ENCODE data around the gene STX12.
A peak's percentile ranks its signal among the peaks of the same experiment; 100 is the strongest.
"Not testable (repeated sequence)": the region's sequence is repeated elsewhere in the genome, so short reads cannot be mapped to it uniquely, and the experiment has no call there.

Gene STX12

DNA sequence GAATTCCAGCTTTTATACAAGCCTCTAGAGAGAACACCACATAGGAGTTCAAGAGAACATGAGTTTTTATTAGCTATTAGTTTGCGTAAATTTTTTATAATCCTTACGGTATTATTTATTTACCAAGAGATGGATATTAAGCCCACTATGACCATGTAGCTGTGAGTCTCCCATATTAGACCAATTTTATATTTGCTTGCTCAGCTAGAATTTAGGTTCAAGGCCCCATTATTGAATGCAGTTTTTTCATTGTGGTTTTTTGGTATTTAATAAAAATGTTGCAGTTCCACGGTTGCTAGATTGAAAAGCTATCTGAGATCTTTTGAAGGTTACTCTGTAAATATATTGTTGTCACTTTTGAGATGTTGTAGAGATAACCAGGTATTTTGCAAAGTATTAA is 60.5 kb downstream of the STX12 start:
- H3K27ac ChIP-seq: peak overlapping the region; percentile 28
- TF ChIP-seq, protein P1, sequence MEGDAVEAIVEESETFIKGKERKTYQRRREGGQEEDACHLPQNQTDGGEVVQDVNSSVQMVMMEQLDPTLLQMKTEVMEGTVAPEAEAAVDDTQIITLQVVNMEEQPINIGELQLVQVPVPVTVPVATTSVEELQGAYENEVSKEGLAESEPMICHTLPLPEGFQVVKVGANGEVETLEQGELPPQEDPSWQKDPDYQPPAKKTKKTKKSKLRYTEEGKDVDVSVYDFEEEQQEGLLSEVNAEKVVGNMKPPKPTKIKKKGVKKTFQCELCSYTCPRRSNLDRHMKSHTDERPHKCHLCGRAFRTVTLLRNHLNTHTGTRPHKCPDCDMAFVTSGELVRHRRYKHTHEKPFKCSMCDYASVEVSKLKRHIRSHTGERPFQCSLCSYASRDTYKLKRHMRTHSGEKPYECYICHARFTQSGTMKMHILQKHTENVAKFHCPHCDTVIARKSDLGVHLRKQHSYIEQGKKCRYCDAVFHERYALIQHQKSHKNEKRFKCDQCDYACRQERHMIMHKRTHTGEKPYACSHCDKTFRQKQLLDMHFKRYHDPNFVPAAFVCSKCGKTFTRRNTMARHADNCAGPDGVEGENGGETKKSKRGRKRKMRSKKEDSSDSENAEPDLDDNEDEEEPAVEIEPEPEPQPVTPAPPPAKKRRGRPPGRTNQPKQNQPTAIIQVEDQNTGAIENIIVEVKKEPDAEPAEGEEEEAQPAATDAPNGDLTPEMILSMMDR (conservative IDR thresholded peaks at IDR 0.05): no peak

DNA sequence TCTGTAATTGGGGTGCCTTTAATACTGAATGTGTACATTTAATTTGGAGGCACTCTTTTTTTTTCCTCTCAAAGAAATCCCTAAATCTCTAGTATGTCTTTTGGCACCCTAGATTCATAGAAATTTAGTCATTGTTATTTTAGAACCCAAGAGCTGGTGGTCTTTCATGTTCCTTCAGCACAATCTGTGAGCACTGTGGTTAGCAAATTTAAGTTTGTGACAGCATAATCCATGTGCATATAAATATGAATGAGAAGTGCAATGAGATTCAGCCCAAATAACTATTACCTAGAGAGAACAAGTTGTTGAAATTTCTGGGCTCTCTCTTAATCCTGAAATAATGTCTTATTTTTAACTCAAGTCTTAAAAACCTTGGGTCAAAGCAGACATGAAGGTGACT is 62.0 kb downstream of the STX12 start:
- TF ChIP-seq, protein P1 (conservative IDR thresholded peaks at IDR 0.05): no peak
- peak overlapping the region; percentile 28 for H3K27ac ChIP-seq

DNA sequence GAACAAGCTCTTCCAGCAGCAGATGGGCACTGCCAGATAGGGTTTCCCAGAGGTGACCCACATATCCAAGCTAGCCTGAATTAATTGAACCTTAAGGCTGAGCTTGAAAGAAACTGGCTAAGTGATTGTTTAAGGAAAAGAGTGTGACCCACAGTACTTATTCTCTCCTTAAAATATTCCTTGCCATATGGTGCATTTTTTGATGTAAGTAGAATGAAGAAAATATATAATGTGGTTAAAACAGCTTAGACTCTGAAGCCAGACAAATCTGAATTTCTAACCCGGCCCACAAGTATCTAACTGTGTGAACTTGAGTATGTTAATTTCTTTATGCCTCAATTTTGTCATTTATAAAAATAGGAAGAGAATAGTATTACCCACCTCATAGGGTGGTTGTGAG is 62.5 kb downstream of the STX12 start:
- TF ChIP-seq, protein P1 (conservative IDR thresholded peaks at IDR 0.05): no peak
- H3K27ac ChIP-seq: no peak overlapping the region; the same call in 1 of the 2 replicates

DNA sequence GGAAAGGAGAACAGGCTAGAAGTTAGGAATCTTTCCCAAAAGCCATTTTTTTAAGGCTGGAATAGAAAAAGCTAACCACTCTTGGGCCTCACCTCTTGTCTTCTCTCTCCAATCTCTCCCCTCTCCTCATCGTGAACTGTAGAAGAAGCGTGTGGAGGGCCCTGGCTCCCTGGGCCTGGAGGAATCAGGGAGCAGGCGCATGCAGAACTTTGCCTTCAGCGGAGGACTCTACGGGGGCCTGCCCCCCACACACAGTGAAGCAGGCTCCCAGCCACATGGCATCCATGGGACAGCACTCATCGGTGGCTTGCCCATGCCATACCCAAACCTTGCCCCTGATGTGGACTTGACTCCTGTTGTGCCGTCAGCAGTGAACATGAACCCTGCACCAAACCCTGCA is 76.9 kb downstream of the STX12 start:
- no peak overlapping the region for H3K27ac ChIP-seq
- TF ChIP-seq, protein P1 (conservative IDR thresholded peaks at IDR 0.05): no peak

DNA sequence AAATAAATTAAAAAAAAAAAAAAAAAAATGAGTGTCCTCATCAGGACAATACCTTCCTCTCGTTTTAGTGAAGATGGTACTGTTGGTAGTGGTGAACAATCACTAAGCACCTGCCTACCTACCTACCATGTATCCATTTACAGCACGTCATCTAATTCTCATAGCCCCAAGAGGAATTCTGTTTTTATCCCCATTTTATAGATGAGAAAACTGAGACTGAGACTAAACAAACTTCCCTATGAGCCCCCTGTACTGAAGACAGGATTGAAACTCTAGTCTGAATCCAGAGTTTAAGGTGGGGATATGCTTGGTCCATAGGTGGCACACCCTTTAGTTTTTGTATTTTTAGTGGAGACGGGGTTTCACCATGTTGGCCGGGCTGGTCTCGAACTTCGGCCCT is 82.1 kb downstream of the STX12 start:
- TF ChIP-seq, protein P1 (conservative IDR thresholded peaks at IDR 0.05): no peak
- no peak overlapping the region for H3K27ac ChIP-seq

DNA sequence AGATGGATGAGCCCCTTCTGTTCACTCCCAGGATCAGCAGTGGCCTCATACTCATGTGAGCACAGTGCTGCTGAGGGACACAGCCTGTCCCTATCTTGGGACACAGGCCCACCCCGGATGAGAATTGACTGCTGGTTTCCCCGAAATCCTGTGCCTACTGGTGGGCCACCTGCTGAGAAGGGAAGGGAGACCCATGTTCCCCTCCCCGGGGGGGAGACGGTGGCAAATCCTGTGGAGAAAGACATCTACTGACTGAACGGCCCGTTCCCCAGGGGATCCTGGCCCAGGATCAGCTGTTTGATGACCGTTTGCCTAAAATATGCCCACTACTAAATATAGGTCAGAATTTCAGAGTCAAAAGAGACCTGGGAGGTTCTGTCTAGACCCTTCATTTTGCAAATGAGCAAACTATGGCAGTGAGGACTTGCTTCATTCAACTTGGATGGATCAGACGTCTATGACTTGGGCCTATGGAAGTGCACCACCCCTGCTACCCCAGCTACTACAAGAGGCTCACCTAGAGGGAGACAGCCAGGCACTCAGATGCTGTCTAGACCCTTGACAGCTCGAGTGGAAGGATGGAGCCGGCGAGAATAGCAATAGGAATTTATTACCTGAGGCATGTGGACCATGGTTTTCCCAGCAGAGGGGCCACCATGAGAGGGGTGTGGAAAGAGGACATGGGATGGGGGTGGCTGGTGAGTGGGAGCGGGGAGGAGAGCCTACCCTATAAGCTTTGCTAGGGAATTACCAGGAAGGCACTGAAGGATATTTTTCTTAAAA is 83.7 kb downstream of the STX12 start:
- H3K27ac ChIP-seq: no peak overlapping the region
- TF ChIP-seq, protein P1 (conservative IDR thresholded peaks at IDR 0.05): no peak

DNA sequence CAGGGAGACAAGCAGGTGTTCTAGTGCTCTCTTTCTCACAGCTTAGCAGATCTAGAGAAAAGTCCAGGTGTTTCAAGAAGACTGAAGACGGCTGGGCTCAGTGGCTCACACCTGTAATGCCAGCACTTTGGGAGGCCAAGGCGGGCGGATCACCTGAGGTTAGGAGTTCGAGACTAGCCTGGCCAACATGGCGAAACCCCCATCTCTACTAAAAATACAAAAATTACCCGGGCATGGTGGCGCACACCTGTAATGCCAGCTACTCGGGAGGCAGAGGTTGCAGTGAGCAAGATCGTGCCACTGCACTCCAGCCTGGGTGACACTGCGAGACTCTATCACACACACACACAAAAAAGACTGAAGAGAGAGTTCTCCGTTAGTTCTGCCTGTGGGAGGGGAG is 84.5 kb downstream of the STX12 start:
- H3K27ac ChIP-seq: not testable (repeated sequence)
